DMS79 (cell line): ENCODE measurements around the gene PTER.

Experiments
- DNase-seq: peaks from one replicate; lab custom pipeline; 2025; lab: John Stamatoyannopoulos, UW

The PTER gene

DNA sequence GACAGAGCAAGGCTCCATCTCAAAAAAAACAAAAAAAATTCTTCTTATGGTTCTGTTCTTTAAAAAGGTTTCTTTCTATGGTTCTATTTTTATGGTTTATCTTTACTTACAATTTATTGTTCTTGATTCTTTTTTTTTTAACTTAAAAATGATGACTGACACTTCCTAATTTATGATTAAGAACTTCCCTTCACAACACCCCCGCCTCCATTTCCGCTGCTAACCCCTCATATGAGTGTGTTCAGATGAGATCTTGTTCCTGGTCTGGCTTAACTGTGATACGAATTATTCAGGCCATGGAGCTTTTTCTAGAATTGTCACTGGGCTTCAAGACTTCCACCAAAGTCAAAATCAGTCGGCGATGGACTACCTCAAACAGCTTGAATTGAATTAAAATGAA lies 33.9 kb downstream of the PTER start:
- no peak for DNase-seq

DNA sequence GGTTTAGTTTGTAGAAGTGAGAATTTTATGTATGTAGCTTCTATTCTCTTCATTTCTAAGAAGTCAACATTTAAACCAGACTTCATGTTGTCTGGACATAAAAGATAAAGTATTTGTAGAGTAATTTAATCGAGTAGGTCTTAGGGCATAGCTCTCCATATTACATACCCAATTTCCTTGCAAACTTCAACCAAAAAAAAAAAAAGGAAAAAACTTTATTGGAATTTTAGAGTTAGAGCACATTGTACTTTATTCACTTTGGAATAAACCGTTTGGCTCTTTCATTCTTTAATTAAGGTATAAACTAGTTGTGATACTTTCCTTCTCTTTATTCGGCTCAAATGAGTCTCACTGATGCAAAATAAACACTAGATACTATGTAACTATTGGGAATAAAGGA lies 36.0 kb downstream of the PTER start:
- DNase-seq: no peak

DNA sequence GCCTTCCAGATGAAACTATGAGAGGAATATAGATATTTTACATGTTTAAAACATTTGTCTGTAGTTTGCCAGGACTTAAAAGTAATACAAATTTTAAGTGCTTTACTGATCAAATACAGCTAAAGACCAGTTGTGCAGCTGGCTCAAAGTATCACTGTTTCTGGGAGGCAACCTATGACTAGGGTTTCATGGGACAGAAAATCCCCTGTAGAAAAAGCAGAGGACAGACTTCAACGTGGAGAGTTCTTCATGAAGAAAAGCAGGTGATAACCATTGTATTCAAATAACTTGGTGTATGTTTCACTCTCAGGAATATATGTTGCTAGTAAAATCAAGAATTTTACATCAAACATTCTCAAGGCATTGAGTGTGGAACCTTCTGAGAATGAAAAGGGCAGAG lies 40.9 kb downstream of the PTER start:
- no peak for DNase-seq

DNA sequence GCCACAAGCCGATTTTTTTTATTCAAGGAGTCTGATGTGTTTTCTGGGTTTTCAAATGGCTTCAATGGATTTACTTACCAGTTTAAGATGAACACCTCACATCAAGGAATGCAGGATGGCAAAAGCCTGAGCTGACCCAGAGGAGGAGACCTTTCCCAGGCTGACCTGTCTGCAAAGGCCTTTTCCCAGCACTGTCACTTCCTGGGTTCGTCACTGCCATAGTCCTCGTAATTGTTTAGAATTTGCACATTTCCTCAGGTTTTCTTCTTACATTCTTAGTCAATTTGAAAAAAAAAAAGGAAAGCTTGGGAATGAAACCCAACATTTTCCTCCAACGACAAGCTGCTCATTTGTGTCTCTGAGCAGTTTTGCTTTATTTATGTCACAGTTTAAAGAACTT lies 42.0 kb downstream of the PTER start:
- DNase-seq: no peak

- DNase-seq: no peak
Measured at GRCh38 chr10:16481052-16481728, 44.4 kb downstream of the PTER start.

GRCh38 chr10:16483241-16483917 lies 46.6 kb downstream of the PTER start:
- no peak for DNase-seq

- no peak for DNase-seq
Measured at GRCh38 chr10:16490511-16490910, 53.7 kb downstream of the PTER start.

GRCh38 chr10:16491933-16492332 lies 55.1 kb downstream of the PTER start:
- no peak for DNase-seq

DNA sequence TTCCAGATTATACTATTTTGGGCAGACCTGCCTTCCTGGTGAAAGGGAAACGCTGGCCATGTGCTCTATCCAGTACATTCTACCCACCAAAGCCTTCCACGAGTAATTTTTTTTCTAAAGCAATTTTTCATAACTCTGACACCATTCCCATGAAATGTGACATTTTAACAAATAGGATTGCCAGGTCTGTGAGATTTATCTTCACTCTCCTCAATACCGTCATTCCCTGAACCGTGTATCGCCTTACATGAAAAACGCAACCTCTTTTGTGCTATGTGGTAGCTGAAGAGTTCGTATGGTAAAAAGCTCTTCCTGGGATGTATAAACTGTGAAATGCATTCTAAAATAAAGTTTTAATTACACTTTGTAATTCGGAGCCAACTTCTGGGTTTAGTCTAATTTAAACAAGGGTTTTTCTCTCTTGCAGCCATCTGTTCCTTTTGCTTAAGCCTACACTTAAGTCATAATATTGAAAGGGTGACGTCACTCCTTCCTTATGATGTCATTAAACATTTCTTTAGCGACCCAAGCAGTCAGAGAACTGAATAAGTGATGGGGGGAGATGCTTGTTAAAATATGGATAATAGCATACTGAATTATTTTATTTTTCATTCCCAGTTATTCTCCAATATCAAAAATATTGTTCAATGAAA lies 57.2 kb downstream of the PTER start:
- no peak for DNase-seq

GRCh38 chr10:16497911-16498310 lies 61.1 kb downstream of the PTER start:
- no peak for DNase-seq

- DNase-seq: no peak
Measured at GRCh38 chr10:16505161-16505560, 68.4 kb downstream of the PTER start.

DNA sequence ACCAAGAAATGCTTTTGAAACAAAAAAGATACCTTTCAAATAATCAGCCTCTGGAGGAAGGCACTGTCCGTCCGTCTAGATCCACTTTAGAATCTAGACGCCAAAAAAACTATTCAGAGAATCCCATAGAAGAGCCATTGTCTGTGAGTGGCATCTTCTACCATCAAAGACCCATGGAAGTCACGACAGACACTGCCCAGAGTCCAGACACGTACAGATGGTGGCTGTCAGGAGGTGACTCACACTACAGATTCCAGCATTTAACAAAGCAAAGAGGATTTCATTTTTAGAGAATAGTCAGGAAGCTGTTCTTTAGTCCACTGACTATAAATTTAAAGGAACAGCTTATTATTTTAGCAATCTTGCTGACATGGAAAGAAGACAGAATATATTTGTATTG lies 73.2 kb downstream of the PTER start:
- DNase-seq: no peak

DNA sequence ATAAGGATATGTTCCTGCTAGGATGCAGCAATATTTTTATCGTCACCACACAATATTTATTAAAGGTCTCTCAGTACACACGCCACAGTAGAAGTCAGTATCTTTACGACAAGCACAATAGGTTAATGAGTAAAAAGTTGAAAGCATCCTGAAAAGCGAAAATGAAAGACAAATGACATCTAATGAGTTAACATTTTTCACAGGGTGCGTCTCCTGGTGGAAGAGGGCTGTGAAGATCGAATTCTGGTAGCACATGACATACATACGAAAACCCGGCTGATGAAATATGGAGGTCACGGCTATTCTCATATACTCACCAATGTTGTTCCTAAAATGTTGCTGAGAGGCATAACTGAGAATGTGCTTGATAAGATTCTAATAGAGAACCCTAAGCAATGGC lies 74.0 kb downstream of the PTER start:
- DNase-seq: no peak

GRCh38 chr10:16518822-16519221 lies 82.0 kb downstream of the PTER start:
- DNase-seq: no peak

GRCh38 chr10:16519250-16519907 lies 82.6 kb downstream of the PTER start:
- no peak for DNase-seq

DNA sequence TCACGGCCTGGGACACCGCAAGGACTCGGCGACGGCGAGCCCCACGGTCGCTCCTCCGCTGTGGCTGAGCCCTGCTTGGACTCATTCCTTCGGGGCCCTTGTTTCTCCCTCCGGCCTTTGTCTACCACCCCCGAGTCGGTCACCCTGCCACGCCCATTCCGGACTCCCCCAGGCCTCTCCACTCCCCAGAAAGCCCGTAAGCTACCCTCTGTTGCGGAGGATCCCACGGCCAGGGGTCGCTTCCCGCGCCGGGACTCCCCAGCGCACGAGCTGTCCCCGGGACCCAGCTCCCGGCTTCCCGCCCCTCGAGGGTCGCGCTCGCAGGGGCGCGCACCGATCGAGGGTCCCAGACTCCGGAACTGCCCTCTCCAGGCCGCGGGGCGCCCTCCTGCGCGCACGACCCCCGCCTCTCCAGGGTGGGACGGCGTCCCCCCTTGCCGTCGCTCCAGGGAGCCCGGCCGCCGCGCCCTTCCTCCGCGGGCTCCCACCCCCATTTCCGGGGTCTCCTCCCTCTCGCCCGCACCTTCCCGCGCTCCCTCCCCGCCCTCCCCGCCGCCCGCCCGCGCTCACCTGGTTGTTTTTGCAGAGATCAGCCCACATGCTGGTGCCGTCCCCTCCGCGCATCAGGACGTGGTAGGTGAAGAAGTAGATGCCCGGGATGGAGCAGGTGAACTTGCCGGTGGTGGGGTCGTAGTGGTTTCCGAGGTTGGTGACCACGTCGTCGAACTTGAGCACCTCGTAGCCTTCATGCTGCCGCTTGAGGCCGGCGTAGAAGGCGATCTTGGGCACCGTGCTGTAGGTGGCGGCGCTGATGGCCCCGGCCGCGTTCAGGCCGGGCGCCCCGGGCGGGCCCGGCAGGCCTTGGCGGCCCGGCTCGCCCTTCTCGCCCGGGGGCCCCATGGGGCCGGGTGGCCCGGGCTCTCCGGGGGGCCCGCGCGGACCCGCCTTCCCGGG lies 83.4 kb downstream of the PTER start:
- no peak for DNase-seq

GRCh38 chr10:16520900-16521299 lies 84.1 kb downstream of the PTER start:
- DNase-seq: no peak

DNA sequence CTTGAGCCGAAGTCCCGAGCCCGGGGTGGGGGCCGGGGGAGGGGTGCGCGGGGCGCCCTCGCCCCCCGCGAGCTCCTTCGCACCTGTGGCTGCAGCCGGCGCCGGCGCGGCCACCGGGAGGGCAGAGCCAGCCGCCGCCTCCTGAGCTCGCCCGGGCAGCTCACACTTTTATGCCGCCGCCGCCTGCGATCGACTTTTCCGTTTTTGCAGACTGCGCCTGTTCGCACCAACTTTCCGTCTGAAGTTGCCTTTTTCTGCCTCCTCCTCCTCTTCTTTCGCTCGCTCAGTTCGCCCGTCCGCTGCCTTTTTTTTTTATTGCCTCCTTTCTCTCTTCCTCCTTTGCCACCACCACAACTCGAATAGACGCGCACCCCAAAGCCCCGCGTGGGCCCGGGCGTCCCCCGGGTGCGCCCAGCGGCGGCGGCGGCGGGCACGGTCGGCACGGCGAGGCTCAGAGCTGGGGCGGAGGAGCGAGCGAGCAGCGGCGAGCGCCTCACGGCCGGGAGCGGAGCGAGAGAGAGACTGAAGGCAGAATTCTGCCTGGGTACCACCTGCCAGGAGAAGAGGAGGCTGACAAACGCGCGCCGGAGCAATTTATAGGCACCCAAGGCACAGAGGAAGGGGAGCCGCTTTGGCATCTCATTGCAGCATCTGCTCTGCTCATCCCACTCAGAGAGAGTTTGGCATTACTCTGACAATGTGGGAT lies 84.7 kb downstream of the PTER start, which contains the start of gene C1QL3:
Gene C1QL3 (minus strand): TSS at position 569 of the 706 bp plus-strand sequence. CDS start 814 bp downstream, outside the sequence.
- no peak for DNase-seq

DNA sequence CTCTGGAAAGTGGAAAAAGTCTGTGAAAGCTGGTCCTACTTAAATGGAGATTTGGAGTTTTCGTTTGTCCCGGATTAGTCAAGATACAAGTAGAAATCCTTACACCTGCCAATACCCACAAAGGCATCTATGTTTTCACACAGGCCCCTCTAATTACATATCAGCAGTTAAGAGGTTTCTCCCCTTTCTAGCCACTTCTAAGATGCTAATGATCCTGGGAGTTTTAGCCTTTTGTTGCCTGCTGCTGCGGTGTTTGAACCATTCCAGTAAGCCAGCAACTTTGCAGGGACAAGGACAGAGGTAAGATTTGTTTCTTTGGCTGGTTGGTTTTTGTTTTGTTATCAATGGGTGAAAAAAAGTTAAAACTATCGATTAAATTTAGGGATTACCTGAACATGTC lies 90.6 kb downstream of the PTER start:
- no peak for DNase-seq

- no peak for DNase-seq
Measured at GRCh38 chr10:16529853-16530252, 93.0 kb downstream of the PTER start.

DNA sequence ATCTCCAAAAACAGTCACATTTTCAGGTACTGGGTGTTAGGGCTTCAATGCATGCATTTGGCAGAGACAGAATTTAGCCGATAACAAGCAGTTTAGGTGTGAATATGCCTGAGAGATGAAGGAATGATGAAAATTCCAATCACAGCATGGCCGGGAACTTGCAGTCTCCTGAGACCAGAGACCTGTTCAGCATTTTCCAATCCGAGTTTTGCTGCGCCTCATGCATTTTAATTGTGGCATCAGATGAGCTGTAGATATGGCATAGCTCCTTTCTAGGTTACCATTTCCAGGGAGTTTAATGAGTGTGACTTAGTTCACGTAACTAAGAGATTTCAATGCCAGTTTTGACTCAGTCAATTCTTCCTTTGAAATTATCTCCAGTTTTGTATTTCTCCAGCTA lies 99.3 kb downstream of the PTER start:
- DNase-seq: no peak
